H9 (cell line): ENCODE data around the gene CHN2. TPM values are rescaled to one million over a fixed set of nuclear protein-coding genes. Genes with fewer than 3 reads are reported as not detected.

Source experiments
- DNase-seq: peaks from one replicate; pipeline ENCODE4 v3.0.0-alpha.2; 2017
- H2AFZ ChIP-seq: one replicate; pipeline ENCODE4 v1.6.1; 2013; ENCODE audit warnings: mild to moderate bottlenecking, low read length, control low read depth, moderate library complexity
- H2AK5ac ChIP-seq: 2 replicates; pipeline ENCODE4 v1.6.1; 2013; ENCODE audit warnings: low read length, control low read depth, mixed read lengths; ENCODE audit not compliant: insufficient read length
- H2BK120ac ChIP-seq: one replicate; pipeline ENCODE4 v1.6.1; 2013; ENCODE audit warnings: low read depth, mild to moderate bottlenecking, low read length, control low read depth, inconsistent platforms; ENCODE audit not compliant: poor library complexity, severe bottlenecking
- H2BK12ac ChIP-seq: 2 replicates; pipeline ENCODE4 v1.6.1; 2013; ENCODE audit warnings: low read length, control low read depth, mixed read lengths, low read depth; ENCODE audit not compliant: insufficient read length
- H2BK15ac ChIP-seq: 2 replicates; pipeline ENCODE4 v1.6.1; 2013; ENCODE audit warnings: low read depth, low read length, control low read depth
- H2BK20ac ChIP-seq: one replicate; pipeline ENCODE4 v1.6.1; 2013; ENCODE audit warnings: low read depth, mild to moderate bottlenecking, low read length, control low read depth, inconsistent platforms; ENCODE audit not compliant: poor library complexity, severe bottlenecking
- H2BK5ac ChIP-seq: 2 replicates; pipeline ENCODE4 v1.6.1; 2013; ENCODE audit warnings: low read length, control low read depth, mixed read lengths; ENCODE audit not compliant: insufficient read length
- H3K14ac ChIP-seq: 2 replicates; pipeline ENCODE4 v1.6.1; 2013; ENCODE audit warnings: low read length, control low read depth; ENCODE audit not compliant: insufficient read depth
- H3K18ac ChIP-seq: 2 replicates; pipeline ENCODE4 v1.6.1; 2013; ENCODE audit warnings: low read depth, mild to moderate bottlenecking, mixed read lengths, low read length, control low read depth; ENCODE audit not compliant: insufficient read length
- H3K23ac ChIP-seq: 2 replicates; pipeline ENCODE4 v1.6.1; 2013; ENCODE audit warnings: low read length, control low read depth, mixed read lengths, low read depth; ENCODE audit not compliant: insufficient read length
- H3K23me2 ChIP-seq: 2 replicates; pipeline ENCODE4 v1.6.1; 2013; ENCODE audit warnings: low read depth, mild to moderate bottlenecking, mixed read lengths, low read length, control low read depth; ENCODE audit not compliant: insufficient read length, poor library complexity, severe bottlenecking
- H3K27ac ChIP-seq: 2 replicates; pipeline ENCODE4 v1.5.1; 2013; ENCODE audit warnings: low read length, control low read depth, mixed read lengths, low read depth; ENCODE audit not compliant: insufficient read length
- H3K27me3 ChIP-seq: 2 replicates; pipeline ENCODE4 v1.6.1; 2013; ENCODE audit warnings: low read length, control low read depth, inconsistent platforms; ENCODE audit not compliant: insufficient read depth
- H3K4ac ChIP-seq: 2 replicates; pipeline ENCODE4 v1.6.1; 2013; ENCODE audit warnings: low read depth, mild to moderate bottlenecking, control low read depth, inconsistent platforms, low read length, moderate library complexity
- H3K4me1 ChIP-seq: 2 replicates; pipeline ENCODE4 v1.6.1; 2013; ENCODE audit warnings: low read length, control low read depth, inconsistent platforms; ENCODE audit not compliant: insufficient read depth
- H3K4me2 ChIP-seq: 2 replicates; pipeline ENCODE4 v1.6.1; 2013; ENCODE audit warnings: low read length, control low read depth, mixed read lengths; ENCODE audit not compliant: insufficient read length, insufficient read depth
- H3K56ac ChIP-seq: 2 replicates; pipeline ENCODE4 v1.6.1; 2013; ENCODE audit warnings: low read depth, mild to moderate bottlenecking, mixed read lengths, low read length, control low read depth; ENCODE audit not compliant: insufficient read length
- H3K79me1 ChIP-seq: 2 replicates; pipeline ENCODE4 v1.6.1; 2013; ENCODE audit warnings: low read depth, mild to moderate bottlenecking, moderate library complexity, low read length, control low read depth, inconsistent platforms; ENCODE audit not compliant: insufficient read depth, poor library complexity, severe bottlenecking
- H3K79me2 ChIP-seq: 2 replicates; pipeline ENCODE4 v1.6.1; 2013; ENCODE audit warnings: low read length, control low read depth, inconsistent platforms; ENCODE audit not compliant: insufficient read depth
- H3K9ac ChIP-seq: 2 replicates; pipeline ENCODE4 v1.6.1; 2013; ENCODE audit warnings: low read length, control low read depth, mixed read lengths; ENCODE audit not compliant: insufficient read length; ENCODE audit errors: extremely low read depth
- H3K9me3 ChIP-seq: one replicate; pipeline ENCODE4 v1.6.1; 2013; ENCODE audit warnings: low read depth, low read length, inconsistent platforms; ENCODE audit not compliant: control insufficient read depth
- H3T11ph ChIP-seq: one replicate; pipeline ENCODE4 v1.6.1; 2013; ENCODE audit warnings: mild to moderate bottlenecking, low read length, control low read depth, inconsistent platforms
- H4K20me1 ChIP-seq: one replicate; pipeline ENCODE4 v1.6.1; 2013; ENCODE audit not compliant: control insufficient read depth, insufficient read length, insufficient read depth
- H4K5ac ChIP-seq: 2 replicates; pipeline ENCODE4 v1.6.1; 2013; ENCODE audit warnings: low read depth, mild to moderate bottlenecking, mixed read lengths, low read length, control low read depth; ENCODE audit not compliant: insufficient read length
- H4K8ac ChIP-seq: replicated peaks from 2 replicates; pipeline ENCODE4 v1.6.1; 2013; ENCODE audit warnings: low read length, control low read depth, mixed read lengths, low read depth; ENCODE audit not compliant: insufficient read length
- H4K91ac ChIP-seq: 2 replicates; pipeline ENCODE4 v1.6.1; 2013; ENCODE audit warnings: low read depth, mild to moderate bottlenecking, moderate library complexity, mixed read lengths, low read length, control low read depth; ENCODE audit not compliant: insufficient read length
- H3K27ac Mint-ChIP-seq, 3 experiments: 2 replicates in 2 of 3; 3 replicates in 1 of 3; pipeline ENCODE4 v1.8.0; 2020 to 2021; ENCODE audit warnings: mixed read lengths in 3 of 3, mild to moderate bottlenecking in 1 of 3, moderate library complexity in 1 of 3
- H3K27me3 Mint-ChIP-seq: 2 replicates; pipeline ENCODE4 v1.8.0; 2021; ENCODE audit warnings: low read depth, mild to moderate bottlenecking, moderate library complexity, mixed read lengths
- H3K36me3 Mint-ChIP-seq, 3 experiments: 2 replicates in 2 of 3; 3 replicates in 1 of 3; pipeline ENCODE4 v1.8.0; 2020 to 2021; ENCODE audit warnings: low read depth in 3 of 3, mixed read lengths in 3 of 3; ENCODE audit not compliant: insufficient read depth in 1 of 3
- H3K4me1 Mint-ChIP-seq, 2 experiments: 2 replicates each; pipeline ENCODE4 v1.8.0; 2020; ENCODE audit warnings: mixed read lengths in 2 of 2
- H3K4me3 Mint-ChIP-seq, 2 experiments: 2 replicates in 1 of 2; 3 replicates in 1 of 2; pipeline ENCODE4 v1.8.0; 2020 to 2021; ENCODE audit warnings: mild to moderate bottlenecking in 2 of 2, mixed read lengths in 2 of 2, moderate library complexity in 1 of 2
- H3K9me3 Mint-ChIP-seq, 2 experiments: 2 replicates in 1 of 2; 3 replicates in 1 of 2; pipeline ENCODE4 v1.8.0; 2020; ENCODE audit warnings: mild to moderate bottlenecking in 2 of 2, mixed read lengths in 2 of 2, moderate library complexity in 1 of 2
- WGBS: extraction: QIAGEN DNeasy Blood & Tissue Kit; methylation state at CpG from one replicate; pipeline ENCODE4 v1.1.7; 2013; ENCODE audit warnings: missing lambda C conversion rate, low lambda C conversion rate, mixed read lengths; ENCODE audit not compliant: insufficient read length; ENCODE audit errors: extremely low coverage; 5-methylcytosine and 5-hydroxymethylcytosine counted together
- total RNA-seq: library from RNA; stranded (reverse); gene quantifications from 2 replicates; pipeline ENCODE4 v1.2.1, GENCODE V29; 2021
- TF ChIP-seq, protein P1 (sequence below): fragments of 200-600 bp; sonication (generic); conservative IDR thresholded peaks from 3 replicates; pipeline ENCODE4 v1.8.0; 2021; ENCODE audit warnings: antibody characterized with exemption, mild to moderate bottlenecking

Gene CHN2
- total RNA-seq, 1 experiment from 2014 or later, result 3.3 TPM

DNA sequence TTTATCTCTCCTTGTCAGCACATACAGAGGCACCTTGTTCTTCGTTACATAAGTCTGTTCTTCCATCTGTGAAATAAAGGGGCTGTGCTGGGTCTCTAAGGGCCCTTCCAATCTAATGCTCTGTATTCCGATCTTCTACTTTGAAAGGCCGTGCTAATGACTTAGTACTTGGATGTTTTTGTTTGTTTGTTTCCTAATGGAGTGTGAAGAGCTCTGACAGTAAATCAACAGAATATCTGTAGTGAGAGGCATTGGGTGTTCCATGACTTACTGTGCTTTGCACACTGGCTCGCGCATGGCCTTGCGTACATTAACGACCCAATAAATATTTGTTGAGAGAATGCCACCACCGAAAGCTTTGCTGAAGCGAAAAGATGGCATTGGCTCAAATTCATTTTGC lies 162.1 kb downstream of the CHN2 start:
- no peak overlapping the region for H3K4me2 ChIP-seq
- no peaks in the 10 kb centered on the region for H3K4me1 ChIP-seq
- H3K4me1 Mint-ChIP-seq, result peaks cover 6 to 8% of the 10 kb centered on the region in 2 experiments; a peak in 3 of 4 replicates
- TF ChIP-seq, protein P1, sequence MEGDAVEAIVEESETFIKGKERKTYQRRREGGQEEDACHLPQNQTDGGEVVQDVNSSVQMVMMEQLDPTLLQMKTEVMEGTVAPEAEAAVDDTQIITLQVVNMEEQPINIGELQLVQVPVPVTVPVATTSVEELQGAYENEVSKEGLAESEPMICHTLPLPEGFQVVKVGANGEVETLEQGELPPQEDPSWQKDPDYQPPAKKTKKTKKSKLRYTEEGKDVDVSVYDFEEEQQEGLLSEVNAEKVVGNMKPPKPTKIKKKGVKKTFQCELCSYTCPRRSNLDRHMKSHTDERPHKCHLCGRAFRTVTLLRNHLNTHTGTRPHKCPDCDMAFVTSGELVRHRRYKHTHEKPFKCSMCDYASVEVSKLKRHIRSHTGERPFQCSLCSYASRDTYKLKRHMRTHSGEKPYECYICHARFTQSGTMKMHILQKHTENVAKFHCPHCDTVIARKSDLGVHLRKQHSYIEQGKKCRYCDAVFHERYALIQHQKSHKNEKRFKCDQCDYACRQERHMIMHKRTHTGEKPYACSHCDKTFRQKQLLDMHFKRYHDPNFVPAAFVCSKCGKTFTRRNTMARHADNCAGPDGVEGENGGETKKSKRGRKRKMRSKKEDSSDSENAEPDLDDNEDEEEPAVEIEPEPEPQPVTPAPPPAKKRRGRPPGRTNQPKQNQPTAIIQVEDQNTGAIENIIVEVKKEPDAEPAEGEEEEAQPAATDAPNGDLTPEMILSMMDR, result no peak
- no peak overlapping the region for H4K8ac ChIP-seq
- no peak overlapping the region for H3K23ac ChIP-seq
- no peaks in the 10 kb centered on the region for H3K9me3 Mint-ChIP-seq
- no peak overlapping the region for H2AK5ac ChIP-seq
- no peaks in the 10 kb centered on the region for H4K20me1 ChIP-seq
- H3K27ac Mint-ChIP-seq, result 0 out of 7 replicates have a peak overlapping the region, but pooled peaks of 1 of the 3 experiments have one; percentile 3
- H3T11ph ChIP-seq, result no peak overlapping the region
- H3K9ac ChIP-seq, result no peak overlapping the region
- no peaks in the 10 kb centered on the region for H3K36me3 Mint-ChIP-seq
- no peak overlapping the region for H3K27ac ChIP-seq
- no peak overlapping the region for H3K18ac ChIP-seq
- H3K23me2 ChIP-seq, result no peaks in the 10 kb centered on the region
- H3K27me3 ChIP-seq, result no peaks in the 10 kb centered on the region
- H2AFZ ChIP-seq, result no peak overlapping the region
- H3K79me1 ChIP-seq, result no peaks in the 10 kb centered on the region
- H2BK5ac ChIP-seq, result no peak overlapping the region
- H4K91ac ChIP-seq, result no peak overlapping the region
- no peak overlapping the region for H2BK20ac ChIP-seq
- H3K14ac ChIP-seq, result no peak overlapping the region
- H3K56ac ChIP-seq, result no peak overlapping the region
- 0 out of 2 replicates have a peak, but pooled peaks cover 2% of the 10 kb centered on the region for H3K79me2 ChIP-seq
- no CpG with 5 or more reads among the region's 9 CpGs for WGBS
- H3K4me3 Mint-ChIP-seq, result no peak overlapping the region
- H4K5ac ChIP-seq, result no peak overlapping the region
- no peak overlapping the region for H2BK15ac ChIP-seq
- H2BK12ac ChIP-seq, result no peak overlapping the region
- H3K4ac ChIP-seq, result no peak overlapping the region
- H3K9me3 ChIP-seq, result no peaks in the 10 kb centered on the region
- no peaks in the 10 kb centered on the region for H3K27me3 Mint-ChIP-seq
- H2BK120ac ChIP-seq, result no peak overlapping the region
- no peak for DNase-seq
